ENCODE results near the gene MCM10. TPM values are rescaled to one million over a fixed set of nuclear protein-coding genes. Genes with fewer than 3 reads are reported as not detected.
"Not testable (repeated sequence)": the region's sequence is repeated elsewhere in the genome, so short reads cannot be mapped to it uniquely, and the experiment has no call there.

MCM10 gene
- total RNA-seq, 2 experiments from 2014 or later: 0.16 to 0.50 TPM

- CTCF ChIA-PET: no interaction called here
- DNase-seq (no peak), ATAC-seq (ENCODE audit: poor library complexity) (no peak)
- Mint-ChIP-seq H3K9me3 (no peaks in the 10 kb centered on the region), H3K4me3 (no peak overlapping the region), H3K36me3 (ENCODE audit: low read depth) (no peaks in the 10 kb centered on the region), H3K27me3 (no peaks in the 10 kb centered on the region), H3K4me1 (ENCODE audit: low read depth) (no peaks in the 10 kb centered on the region), H3K27ac (no peak overlapping the region)
- TF ChIP-seq, protein P1, sequence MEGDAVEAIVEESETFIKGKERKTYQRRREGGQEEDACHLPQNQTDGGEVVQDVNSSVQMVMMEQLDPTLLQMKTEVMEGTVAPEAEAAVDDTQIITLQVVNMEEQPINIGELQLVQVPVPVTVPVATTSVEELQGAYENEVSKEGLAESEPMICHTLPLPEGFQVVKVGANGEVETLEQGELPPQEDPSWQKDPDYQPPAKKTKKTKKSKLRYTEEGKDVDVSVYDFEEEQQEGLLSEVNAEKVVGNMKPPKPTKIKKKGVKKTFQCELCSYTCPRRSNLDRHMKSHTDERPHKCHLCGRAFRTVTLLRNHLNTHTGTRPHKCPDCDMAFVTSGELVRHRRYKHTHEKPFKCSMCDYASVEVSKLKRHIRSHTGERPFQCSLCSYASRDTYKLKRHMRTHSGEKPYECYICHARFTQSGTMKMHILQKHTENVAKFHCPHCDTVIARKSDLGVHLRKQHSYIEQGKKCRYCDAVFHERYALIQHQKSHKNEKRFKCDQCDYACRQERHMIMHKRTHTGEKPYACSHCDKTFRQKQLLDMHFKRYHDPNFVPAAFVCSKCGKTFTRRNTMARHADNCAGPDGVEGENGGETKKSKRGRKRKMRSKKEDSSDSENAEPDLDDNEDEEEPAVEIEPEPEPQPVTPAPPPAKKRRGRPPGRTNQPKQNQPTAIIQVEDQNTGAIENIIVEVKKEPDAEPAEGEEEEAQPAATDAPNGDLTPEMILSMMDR (IDR thresholded peaks at IDR 0.05): no peak
- no peak overlapping the region for H3K4me3 ChIP-seq (ENCODE audit: low read length)
- H3K27ac ChIP-seq (ENCODE audit: low read depth in 1 of 2, low read length in 2 of 2): no peak overlapping the region
- peaks cover 0 to 2% of the 10 kb centered on the region in 2 experiments for H3K27me3 ChIP-seq (ENCODE audit: control insufficient read depth in 1 of 2, insufficient read depth in 2 of 2, low read length in 2 of 2)
- intact Hi-C loops (cut with DNase I, micrococcal nuclease): no loop called here
- POLR2A ChIA-PET: no interaction called here
- H3K9me3 ChIP-seq (ENCODE audit: control insufficient read depth in 1 of 2, insufficient read depth in 1 of 2, low read length in 2 of 2): no peaks in the 10 kb centered on the region
- no peaks in the 10 kb centered on the region for H3K36me3 ChIP-seq (ENCODE audit: insufficient read depth, low read length)
- no peaks in the 10 kb centered on the region for H3K4me1 ChIP-seq (ENCODE audit: insufficient read depth, low read length)
These were observed 70.5 kb downstream of the MCM10 start for GRCh38 chr10:13231808-13232207.

DNA sequence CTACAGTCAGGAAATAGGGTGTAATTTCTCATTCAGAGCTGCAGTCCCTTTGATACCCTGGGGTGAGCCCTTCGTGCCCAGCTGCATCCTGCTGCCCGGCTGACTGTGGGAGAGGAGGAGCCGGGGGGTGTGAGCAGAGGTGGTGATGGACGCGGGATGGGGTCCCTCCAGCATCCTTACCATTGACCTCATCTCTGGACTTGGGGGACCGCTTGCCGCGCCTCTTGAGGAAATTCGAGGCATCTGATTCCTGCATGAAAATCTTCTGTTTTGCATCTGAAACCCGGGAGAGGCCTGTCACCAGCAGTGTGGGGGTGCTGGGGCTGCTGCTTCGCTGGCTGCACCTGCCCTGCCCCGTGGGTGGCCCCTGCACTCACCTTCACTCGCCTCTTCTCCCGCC lies 72.0 kb downstream of the MCM10 start:
- Mint-ChIP-seq H3K36me3 (ENCODE audit: low read depth) (no peaks in the 10 kb centered on the region), H3K27me3 (no peaks in the 10 kb centered on the region), H3K4me3 (no peak overlapping the region), H3K9me3 (no peaks in the 10 kb centered on the region), H3K27ac (no peak overlapping the region), H3K4me1 (ENCODE audit: low read depth) (no peaks in the 10 kb centered on the region)
- H3K27ac ChIP-seq (ENCODE audit: low read depth in 1 of 2, low read length in 2 of 2): no peak overlapping the region
- POLR2A ChIA-PET: no interaction called here
- no peaks in the 10 kb centered on the region for H3K9me3 ChIP-seq (ENCODE audit: control insufficient read depth in 1 of 2, insufficient read depth in 1 of 2, low read length in 2 of 2)
- ATAC-seq (ENCODE audit: poor library complexity) (no peak), DNase-seq (no peak)
- H3K4me1 ChIP-seq (ENCODE audit: insufficient read depth, low read length): no peaks in the 10 kb centered on the region
- H3K27me3 ChIP-seq (ENCODE audit: control insufficient read depth in 1 of 2, insufficient read depth in 2 of 2, low read length in 2 of 2): peaks cover 0 to 2% of the 10 kb centered on the region in 2 experiments
- CTCF ChIA-PET: no interaction called here
- H3K36me3 ChIP-seq (ENCODE audit: insufficient read depth, low read length): no peaks in the 10 kb centered on the region
- intact Hi-C loops (cut with DNase I, micrococcal nuclease): no loop called here
- TF ChIP-seq, protein P1 (IDR thresholded peaks at IDR 0.05): no peak
- no peak overlapping the region for H3K4me3 ChIP-seq (ENCODE audit: low read length)

- H3K4me1 ChIP-seq (ENCODE audit: insufficient read depth, low read length): no peaks in the 10 kb centered on the region
- H3K27ac ChIP-seq (ENCODE audit: low read depth in 1 of 2, low read length in 2 of 2): no peak within 1 kb of the TSS
- H3K4me3 ChIP-seq (ENCODE audit: low read length): no peak within 1 kb of the TSS
- CTCF ChIA-PET: no interaction called here
- intact Hi-C loops (cut with DNase I, micrococcal nuclease): no loop called here
- H3K9me3 Mint-ChIP-seq: no peaks in the 10 kb centered on the region
- no peak for ATAC-seq (ENCODE audit: poor library complexity)
- POLR2A ChIA-PET: no interaction called here
- H3K36me3 ChIP-seq (ENCODE audit: insufficient read depth, low read length): no peaks in the 10 kb centered on the region
- no peak for DNase-seq
- no peak within 1 kb of the TSS for H3K27ac Mint-ChIP-seq
- TF ChIP-seq, protein P1 (IDR thresholded peaks at IDR 0.05): no peak
- no peak within 1 kb of the TSS for H3K4me3 Mint-ChIP-seq
- H3K4me1 Mint-ChIP-seq (ENCODE audit: low read depth): no peaks in the 10 kb centered on the region
- no peaks in the 10 kb centered on the region for H3K27me3 Mint-ChIP-seq
- H3K36me3 Mint-ChIP-seq (ENCODE audit: low read depth): no peaks in the 10 kb centered on the region
- H3K9me3 ChIP-seq (ENCODE audit: control insufficient read depth in 1 of 2, insufficient read depth in 1 of 2, low read length in 2 of 2): no peaks in the 10 kb centered on the region
- peaks cover 0 to 2% of the 10 kb centered on the region in 2 experiments for H3K27me3 ChIP-seq (ENCODE audit: control insufficient read depth in 1 of 2, insufficient read depth in 2 of 2, low read length in 2 of 2)
These were observed 72.8 kb downstream of the MCM10 start, which contains the start of gene UCMA for GRCh38 chr10:13234172-13234571. Gene UCMA (minus strand): TSS chr10:13234374. CDS start chr10:13234258, 116 bp downstream.

- CTCF ChIA-PET; intact Hi-C loops (cut with DNase I, micrococcal nuclease); H3K4me3 ChIP-seq (ENCODE audit: low read length); H3K4me3 Mint-ChIP-seq; DNase-seq; H3K4me1 Mint-ChIP-seq (ENCODE audit: low read depth); POLR2A ChIA-PET; ATAC-seq (ENCODE audit: poor library complexity); H3K27me3 Mint-ChIP-seq; H3K27ac Mint-ChIP-seq; H3K9me3 Mint-ChIP-seq; H3K36me3 ChIP-seq (ENCODE audit: insufficient read depth, low read length); H3K27ac ChIP-seq (ENCODE audit: low read depth in 1 of 2, low read length in 2 of 2); H3K27me3 ChIP-seq (ENCODE audit: control insufficient read depth in 1 of 2, insufficient read depth in 2 of 2, low read length in 2 of 2); H3K4me1 ChIP-seq (ENCODE audit: insufficient read depth, low read length); H3K9me3 ChIP-seq (ENCODE audit: control insufficient read depth in 1 of 2, insufficient read depth in 1 of 2, low read length in 2 of 2); H3K36me3 Mint-ChIP-seq (ENCODE audit: low read depth): not testable (repeated sequence)
These were observed 73.4 kb downstream of the MCM10 start for GRCh38 chr10:13234736-13235135.
